Esophagus muscularis mucosa (tissue), 4 donors: Measurements from ENCODE around the gene SPG11.

Experiments used
- CTCF ChIP-seq, 3 experiments: fragments of 200-600 bp in 2 of 3; fragments of 450-650 bp in 1 of 3; sonication (generic) in 2 of 3; IDR thresholded peaks; one replicate each; pipeline ENCODE4 v1.5.1; 2017 to 2019; ENCODE audit warnings: antibody characterized with exemption in 3 of 3, mild to moderate bottlenecking in 2 of 3, moderate library complexity in 1 of 3
- EP300 ChIP-seq: sonication (generic); formaldehyde crosslinking; IDR thresholded peaks from one replicate; pipeline ENCODE4 v1.6.1; 2017; ENCODE audit warnings: antibody characterized with exemption
- POLR2AphosphoS5 ChIP-seq, 2 donors: sonication (generic); formaldehyde crosslinking; IDR thresholded peaks; one replicate each; pipeline ENCODE4 v1.6.1; 2017; ENCODE audit warnings: antibody characterized with exemption in 2 of 2

- TF ChIP-seq POLR2AphosphoS5 (IDR thresholded peaks at IDR 0.05), result no peak
- no peak for TF ChIP-seq CTCF (IDR thresholded peaks at IDR 0.05)
- TF ChIP-seq EP300, result no peak
Observed at GRCh38 chr15:44580105-44580504, 83.4 kb downstream of the SPG11 start.
